ENCODE measurements around the gene GAD1.
A peak's percentile ranks its signal among the peaks of the same experiment; 100 is the strongest.

The GAD1 gene

DNA sequence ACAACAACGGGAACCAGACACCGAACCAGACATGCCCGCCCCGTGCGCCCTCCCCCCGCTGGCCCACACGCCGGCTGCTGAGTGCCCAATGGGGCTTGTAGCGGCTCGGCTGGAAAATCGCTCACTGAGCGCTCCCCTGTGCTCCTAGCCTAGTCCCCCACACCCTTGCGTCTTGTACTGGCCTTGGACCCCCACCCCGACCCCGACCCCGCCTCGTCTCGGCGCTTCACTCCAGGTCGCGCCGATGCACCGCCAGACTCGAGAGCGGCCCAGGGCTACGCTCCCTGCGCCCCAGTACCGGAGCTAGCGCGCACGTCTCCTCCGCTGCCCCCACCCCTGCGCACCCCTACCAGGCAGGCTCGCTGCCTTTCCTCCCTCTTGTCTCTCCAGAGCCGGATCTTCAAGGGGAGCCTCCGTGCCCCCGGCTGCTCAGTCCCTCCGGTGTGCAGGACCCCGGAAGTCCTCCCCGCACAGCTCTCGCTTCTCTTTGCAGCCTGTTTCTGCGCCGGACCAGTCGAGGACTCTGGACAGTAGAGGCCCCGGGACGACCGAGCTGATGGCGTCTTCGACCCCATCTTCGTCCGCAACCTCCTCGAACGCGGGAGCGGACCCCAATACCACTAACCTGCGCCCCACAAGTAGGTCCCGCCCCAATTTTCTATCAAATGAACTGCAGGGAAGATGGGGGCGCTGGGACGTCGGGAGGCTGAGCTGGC lies 1.5 kb downstream of the GAD1 start:
- DNase-seq: no peak

DNA sequence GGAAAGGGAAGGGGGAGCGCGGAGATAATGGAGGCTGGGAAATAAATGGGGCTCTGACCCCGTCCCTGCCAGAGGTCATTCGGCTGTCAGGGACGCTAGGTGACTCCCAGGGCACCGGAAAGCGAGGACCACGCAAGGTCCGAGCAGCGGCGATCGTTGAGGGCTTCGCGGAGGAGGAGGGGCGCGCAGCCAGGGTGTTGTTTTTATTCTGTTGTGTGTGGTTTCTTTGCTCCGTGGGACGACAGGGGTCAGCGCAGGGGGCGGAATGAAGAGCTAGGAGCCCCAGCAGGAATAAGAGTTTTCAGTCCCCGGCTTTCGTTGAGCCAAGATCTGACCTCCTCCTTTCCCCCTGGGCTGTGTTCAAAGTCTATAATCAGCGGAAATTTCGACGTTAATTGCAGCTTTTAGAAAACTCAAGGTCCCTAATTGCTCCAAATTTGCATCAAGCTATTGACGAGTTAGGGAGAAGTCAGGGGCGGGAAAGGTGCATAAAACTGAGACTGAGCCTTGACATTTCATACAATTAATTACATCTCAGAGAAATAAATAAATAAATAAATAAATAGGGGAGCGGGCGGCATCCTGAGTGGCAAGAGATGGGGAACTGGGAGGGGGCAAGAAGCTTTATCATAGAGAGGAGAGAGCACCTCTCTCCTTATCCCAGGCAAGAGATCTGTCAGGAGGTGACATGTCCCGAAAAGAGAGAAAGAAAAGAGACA lies 2.2 kb downstream of the GAD1 start:
- no peak for DNase-seq

DNA sequence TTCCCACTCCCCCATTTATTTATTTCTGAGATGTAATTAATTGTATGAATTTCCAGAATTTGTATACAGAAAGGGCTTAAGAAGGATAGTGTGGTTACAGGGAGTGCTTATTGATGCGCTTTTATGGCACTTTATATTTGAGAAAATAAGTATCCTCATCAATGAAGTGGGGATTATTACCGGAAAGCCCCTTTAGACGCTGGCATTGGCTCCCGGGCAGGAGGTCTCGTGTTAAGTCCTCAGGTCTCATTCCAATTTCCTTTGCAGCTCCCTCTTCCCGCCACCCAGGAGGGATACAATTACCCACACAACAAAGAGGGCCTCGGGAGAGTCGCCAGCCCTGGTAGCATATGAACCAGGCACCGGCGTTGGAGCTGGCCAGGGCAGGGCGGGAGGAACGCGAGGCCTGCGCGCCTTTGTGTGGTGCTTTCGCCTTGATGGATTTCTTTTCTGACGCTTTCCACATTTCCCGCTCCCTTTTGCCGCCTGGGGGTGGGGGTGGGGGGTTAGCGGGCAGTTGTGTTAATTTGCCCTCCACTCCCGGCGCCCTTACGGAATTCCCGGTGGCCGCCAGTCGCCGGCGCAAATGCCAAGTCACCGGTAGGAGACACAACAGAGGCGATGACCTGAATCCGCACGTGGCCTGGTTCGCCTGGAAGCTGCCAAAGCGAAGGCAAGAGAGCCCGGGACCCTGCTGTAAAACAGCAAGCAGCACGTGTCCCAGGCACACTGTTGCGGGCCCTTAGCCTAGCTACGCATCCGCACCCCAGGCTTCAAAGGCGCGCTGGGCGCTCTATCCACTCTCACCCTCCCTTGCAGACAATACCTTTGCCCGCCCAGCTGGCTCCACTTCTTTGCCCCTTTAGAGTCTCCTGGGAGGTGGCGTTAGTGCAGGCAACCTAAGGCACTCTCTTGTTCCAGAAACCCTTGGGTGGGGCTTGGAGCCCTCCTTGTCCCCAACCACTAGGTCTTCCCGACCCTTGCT lies 3.3 kb downstream of the GAD1 start:
- DNase-seq: no peak

DNA sequence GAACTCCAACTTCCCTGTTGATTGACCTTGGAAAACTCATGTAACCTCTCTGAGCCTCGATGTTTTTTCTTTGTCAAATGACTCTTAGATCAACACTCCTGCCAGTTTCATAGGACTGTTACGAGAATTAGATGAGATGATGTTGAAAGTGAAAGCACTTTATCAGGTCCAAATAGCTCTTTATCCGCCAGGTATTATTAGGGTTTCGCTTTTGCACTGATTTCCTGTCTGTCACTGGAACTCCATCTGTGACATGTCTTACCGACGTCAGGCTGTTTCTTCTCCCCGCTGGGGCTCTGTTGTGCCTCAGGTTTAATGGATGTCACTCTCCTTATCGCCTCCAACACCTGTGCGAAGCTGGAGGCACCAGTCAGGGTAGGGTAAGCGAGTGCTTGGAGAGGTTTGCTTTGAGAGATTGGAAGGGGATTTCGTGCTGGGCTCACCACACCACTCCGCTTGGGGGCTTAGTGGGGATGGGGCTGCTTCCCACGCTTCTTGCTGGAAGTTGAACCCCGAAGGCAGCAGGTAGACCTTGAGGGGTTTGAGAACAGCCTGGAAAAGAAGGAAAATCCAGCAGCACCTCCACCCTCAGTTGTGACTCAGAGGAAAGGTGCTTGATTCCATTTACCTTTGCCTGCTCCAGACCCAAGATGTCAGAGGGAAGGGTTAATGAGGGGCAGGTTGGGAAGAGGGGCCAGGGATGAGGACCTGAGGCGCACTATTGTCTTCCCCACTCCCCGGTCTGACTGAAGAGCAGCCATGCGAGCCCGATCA lies 4.3 kb downstream of the GAD1 start:
- DNase-seq: peak; percentile 68

DNA sequence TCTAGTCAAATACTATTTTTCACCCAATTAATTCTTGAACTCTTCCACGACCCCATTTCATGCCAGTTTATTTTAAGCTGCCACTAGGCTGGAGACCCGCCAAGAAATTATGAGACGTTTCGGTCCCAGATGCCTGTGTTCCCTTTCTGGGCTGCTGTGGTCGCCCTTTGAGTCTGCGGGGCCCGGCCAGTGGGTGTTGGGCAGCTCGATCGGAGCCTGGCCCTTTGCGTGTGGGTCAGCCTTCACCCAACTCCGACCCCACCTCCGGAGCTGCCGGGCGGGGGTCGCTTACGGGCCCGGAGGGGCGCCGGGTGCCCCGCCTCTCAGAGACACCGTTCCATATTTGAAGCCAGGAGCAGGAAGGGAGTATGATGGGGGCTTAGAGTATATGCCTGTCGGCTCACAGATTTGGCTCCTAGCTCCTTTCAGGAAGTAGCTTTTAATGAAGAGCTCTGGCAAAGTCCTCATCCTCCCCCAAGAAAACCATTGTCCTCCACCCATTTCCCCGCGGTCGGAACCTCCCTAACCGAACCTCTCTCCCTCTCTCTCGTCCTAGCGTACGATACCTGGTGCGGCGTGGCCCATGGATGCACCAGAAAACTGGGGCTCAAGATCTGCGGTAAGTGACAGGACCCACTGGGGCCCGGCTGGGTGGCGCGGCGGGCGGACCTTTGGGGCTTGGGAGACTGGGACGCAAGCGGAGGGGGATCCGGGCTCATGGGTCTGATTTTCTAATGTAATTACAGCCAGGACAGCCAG lies 5.0 kb downstream of the GAD1 start:
- DNase-seq: no peak

DNA sequence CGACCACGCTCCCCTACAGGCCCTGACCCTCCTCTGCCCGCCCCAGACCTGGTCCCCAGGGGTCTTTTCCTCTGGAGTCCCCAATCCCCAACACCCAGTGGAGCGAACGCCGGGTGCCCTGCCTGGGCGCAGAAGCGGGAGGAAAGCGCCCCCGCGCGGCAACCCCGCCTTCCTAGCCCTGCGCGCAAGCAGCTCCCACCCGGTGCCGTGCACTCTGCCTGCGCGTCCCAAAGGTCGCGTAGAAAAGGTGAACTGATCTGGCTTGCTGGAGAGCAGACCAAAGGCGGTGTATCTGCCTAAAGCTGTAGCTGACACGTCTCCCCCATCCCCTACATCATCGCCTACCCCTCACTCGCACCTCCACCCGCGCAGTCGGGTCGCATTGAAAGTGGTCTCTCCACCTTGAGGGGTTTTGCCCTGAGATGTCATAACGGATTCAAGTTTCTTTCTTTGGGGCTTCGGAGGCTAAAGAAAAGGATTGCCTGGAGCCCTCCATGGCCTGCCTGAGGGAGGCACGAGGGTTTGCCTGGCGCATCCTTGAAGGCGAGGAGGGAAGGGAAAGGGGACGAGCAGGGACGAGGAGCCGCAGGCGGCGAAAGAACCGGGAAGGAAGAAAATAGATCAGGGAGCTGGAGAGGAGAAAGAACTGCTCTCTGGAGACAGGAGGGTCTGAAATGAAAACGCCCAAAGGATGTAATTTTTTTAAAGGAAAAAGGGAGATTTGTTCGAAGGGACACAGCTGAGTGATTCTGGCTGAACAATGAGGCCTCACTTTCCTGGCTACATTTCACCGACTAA lies 5.8 kb downstream of the GAD1 start:
- DNase-seq: no peak

DNA sequence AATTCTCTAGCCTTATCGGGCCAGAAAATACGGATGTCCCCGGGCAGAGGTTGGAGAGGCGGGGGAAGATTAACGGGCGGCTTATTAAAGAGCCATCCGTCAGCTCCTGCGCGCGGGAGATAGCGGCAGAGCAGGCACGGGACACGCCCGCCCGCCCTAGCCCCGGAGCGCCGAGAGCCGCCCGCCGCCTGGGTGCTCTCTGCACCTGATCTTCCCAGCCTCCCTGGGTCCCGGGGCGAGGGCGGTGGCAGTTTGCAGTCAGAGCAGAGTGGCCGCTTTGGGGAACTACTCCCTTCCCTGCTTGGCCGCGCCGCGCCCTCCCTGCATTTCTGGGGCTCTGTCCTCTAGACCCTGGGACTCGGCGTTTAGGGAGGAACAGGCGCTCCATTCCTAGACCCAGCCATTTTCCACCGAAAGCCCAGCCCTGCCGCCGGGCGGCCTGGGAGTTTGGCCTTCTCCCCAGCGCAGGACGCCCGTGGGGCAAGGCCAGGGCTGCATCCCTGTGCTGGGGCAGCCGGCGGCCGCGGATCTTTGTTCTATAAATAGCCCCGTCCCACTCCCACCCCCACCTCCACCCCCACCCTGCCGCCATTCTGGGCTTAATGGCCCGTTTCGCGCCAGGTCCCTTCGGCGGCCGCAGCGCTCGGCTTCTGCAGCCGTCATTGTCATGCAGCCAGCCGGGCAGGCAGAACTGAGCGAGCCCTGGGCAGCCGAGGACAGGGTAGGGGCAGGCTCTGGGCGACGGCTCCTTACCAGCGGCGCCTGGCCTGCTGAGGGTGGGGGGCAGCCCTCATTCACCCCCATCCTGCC lies 6.6 kb downstream of the GAD1 start:
- DNase-seq: no peak

DNA sequence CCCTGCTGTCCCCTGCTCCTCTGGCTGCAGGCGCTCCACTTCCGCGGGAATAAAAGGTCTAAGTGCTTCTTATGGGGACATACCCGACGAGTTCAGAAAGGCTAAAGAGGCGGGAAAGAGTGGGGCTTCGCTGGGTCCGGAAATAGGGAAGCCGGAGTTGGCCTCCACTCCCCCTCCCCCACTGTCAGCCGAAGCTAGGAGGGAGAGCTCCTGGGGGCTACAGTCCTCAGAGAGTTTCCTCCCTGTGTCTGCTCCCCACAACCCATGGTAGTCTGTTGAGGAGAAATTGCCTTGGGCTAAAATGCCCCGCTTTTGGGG lies 7.2 kb downstream of the GAD1 start:
- DNase-seq: no peak

DNA sequence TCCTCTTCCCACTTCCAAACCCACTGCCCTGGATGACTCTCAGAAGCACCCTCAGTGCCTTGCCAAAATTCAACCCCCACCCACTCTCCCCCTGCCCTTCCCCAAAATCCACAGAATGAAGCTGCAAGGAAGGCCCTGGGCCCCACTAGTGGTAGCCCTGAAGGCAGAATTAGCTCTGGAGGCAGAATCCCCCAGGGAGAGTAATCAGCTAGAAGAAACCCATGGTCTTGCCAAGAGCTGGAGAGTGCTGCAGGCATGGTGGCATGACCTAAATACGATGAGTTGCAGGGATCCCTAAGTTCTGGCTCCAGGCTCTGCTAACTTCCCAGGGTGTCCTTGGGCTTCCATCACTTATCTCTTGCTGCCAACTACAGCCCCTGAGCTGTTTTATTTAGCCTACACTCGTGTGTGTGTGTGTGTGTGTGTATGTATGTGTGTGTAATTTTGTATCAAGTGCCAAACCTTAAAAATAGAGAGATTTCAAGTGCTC lies 7.9 kb downstream of the GAD1 start:
- DNase-seq: no peak

DNA sequence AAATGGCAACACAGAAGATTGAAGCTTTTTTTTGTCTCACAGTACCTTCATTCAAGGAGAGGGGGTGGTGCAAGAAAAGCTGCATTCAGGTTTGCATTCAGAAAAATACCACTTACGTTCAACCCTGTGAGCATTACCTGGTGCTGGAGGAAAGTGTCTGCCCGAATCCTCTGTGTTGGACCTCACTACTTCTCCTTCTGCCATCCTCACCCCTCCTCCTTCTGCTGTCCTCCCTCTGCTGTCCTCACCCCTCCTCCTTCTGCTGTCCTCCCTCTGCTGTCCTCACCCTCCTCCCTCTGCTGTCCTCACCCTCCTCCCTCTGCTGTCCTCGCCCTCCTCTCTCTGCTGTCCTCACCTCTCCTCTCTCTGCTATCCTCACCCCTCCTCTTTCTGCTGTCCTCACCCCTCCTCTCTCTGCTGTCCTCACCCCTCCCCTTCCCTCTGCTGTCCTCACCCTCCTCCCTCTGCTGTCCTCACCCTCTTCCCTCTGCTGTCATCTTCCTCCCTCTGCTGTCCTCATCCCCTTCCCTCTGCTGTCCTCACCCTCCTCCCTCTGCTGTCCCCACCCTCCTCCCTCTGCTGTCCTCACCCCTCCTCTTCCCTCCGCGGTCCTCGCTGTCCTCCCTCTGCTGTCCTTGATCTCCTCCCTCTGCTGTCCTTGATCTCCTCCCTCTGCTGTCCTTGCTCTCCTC lies 11.3 kb downstream of the GAD1 start:
- DNase-seq: no peak

DNA sequence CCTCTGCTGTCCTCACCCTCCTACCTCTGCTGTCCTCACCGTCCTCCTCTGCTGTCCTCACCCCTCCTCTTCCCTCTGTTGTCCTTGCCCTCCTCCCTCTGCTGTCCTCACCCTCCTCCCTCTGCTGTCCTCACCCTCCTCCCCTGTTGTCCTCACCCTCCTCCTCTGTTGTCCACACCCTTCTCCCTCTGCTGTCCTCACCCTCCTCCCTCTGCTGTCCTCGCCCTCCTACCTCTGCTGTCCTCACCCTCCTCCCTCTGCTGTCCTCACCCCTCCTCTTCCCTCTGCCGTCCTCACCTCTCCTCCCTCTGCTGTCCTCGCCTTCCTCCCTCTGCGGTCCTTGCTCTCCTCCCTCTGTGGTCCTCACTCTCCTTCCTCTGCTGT lies 11.8 kb downstream of the GAD1 start:
- DNase-seq: no peak

DNA sequence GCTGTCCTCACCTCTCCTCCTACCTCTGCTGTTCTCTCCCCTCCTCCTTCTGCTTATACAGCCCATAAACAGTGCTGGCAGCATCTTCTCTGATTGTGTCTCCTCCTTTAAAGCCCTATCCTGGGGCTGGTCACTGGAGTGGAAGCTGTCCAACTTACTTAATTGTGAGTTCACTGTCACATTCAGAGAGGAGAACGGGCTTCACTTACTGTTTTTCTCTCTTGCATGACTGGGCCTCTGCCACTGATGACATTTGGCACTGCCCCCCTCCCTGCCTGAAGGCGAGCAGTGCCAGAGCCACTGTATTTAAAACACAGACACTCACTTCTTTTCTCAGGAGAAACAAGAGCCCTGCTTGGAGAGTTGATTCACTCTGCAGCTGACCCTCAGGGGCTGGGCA lies 12.3 kb downstream of the GAD1 start:
- DNase-seq: no peak

DNA sequence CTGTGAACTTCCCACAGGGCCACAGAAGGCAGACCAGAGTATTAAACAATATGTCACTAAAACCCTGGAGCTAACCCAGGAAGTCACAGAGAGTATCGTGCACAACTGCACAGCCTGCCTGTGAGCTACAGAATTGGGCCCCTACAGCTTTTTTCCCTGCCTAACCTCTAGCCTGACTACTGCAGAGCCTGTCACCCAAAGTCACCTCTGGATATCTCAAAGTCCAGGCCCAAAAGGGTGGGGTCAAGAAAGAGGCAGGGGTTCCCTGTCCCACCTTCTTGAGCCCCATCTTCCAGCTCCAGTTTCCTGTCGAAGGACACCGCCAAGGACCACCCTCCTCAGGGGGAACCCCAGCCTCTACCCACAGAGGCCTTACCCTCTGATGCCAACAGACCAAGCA lies 13.5 kb downstream of the GAD1 start:
- no peak for DNase-seq

DNA sequence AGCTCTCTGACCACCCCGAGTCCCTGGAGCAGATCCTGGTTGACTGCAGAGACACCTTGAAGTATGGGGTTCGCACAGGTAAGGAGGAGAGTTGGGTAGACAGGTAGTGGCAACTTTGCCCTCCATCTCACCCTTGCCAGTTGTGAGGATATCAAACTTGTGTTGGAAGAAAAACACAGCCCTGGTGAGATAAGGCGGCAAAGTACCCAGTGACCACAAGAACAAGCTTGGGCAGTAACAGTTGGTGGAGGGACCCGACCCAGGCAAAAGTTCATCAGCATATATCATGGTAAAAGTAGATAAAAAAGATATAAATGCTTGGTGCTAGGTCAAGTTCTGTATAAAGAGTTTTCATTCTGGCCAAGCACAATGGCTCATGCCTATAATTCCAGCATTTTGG lies 14.4 kb downstream of the GAD1 start:
- DNase-seq: no peak

DNA sequence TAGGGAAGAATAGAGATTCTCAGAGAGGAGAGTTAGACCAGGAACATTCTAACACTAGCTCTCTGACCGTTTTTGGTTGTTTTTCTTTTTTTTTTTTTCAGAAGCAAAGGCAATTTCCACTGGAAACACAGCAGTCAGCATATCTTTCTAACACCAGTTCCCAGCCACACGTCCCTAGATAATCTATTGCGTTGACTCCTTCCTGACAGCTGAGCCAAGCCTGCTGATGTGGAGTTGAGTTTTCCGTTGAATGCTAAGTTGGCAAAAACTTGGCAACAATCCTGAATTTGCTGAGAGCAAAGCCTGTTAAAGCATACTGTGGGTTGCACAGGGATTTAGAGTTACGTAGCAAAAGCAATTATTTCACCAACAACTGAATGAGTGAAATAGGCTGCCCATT lies 19.3 kb downstream of the GAD1 start:
- DNase-seq: no peak

DNA sequence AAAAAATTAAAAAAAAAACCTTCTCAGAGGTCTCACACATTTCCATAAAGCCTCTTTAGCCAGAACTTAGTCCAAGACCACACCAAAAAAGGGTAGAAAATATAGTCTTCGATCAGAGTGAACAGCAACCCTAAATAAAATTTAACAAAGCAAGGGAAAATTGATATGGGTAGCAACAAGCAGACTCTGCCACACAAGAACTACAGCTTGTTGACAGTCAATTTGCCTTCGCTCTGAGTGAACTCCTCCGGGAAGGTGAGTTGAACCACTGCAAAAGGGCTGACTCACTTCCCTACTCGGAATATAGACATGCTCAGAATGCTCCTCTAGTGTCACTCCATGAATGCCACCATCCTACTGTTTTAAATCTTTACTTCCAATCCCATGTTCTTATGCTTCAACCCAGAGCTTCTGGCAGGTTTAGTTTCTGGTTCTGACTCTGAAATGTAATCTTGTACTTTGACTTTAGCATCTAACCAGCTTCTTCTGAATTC lies 24.1 kb downstream of the GAD1 start:
- DNase-seq: no peak

DNA sequence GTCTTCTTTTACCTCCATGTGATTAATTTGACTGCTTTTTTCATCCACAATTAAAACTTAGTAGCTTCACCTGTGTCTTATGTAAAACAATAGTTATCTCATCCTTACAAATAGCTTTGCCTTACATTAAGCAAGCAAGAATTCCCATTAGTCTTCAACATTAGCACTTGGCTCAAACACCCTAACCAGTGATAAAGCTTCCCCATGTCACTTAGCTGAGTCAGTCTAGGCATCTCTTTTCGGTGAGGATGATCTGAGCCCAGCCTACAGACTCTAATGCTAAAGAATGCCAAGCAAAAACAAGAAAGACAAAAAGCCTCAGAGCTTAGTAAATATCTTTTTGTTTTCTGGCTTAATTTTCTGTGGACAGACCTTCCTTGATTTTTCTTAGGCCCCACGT lies 26.1 kb downstream of the GAD1 start:
- DNase-seq: no peak

DNA sequence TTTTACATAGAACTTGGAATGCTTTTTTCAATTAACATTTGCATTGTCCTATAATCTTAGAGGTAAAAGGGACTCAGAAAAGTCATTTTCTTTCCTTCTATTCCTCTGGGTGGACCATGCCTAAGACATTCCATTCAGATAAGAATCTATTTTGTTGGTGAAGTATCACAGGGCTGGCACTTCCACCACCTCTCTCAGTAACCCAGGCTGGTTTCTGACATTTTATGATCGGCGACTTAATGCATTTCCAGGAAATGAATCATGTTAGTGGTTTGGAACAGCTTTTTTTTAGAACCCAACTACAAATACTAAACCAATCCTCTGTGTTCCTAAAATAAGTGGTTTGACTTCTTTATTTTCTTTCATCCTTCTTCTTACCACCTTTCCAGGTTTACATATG lies 27.0 kb downstream of the GAD1 start:
- no peak for DNase-seq

DNA sequence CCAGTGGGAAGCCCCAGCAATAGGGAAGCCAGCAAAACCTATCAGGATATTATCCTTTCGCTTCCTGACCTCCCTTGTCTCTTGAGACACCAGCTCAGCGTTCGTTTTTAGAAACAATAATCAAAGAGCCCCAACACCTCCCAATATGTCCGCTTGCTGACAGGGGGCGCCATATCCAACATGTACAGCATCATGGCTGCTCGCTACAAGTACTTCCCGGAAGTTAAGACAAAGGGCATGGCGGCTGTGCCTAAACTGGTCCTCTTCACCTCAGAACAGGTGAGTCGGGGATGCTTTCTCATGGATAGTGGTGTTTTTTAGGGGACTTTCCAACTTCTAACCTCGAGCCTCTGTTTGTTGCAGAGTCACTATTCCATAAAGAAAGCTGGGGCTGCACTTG lies 28.7 kb downstream of the GAD1 start:
- no peak for DNase-seq

DNA sequence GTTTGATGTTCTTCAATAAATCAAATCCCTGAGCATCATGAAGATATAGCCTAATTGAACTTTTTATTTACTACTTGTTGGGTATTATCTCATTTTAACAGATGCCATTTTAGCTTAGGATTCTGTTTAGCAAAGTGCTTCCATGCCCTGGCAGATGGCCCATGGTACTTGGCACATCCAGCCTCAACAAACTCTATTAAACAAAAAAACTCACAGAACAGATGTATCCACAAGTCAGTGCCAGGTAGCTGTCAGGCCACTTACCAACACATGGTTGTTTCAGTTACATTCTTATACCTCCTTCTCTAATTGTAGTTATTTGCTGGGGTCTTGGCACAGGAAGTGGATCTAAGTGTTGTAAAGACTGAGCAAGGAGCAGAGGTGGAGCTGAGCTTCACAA lies 29.6 kb downstream of the GAD1 start:
- no peak for DNase-seq
